ENCODE measurements around the gene PRDX5. TPM values are rescaled to one million over a fixed set of nuclear protein-coding genes. Genes with fewer than 3 reads are reported as not detected.

The PRDX5 gene
- total and polyA plus RNA-seq, 2 donors (not counting 1 experiment from before 2014, with no cell fraction given), result 50.4 to 95.5 TPM

DNA sequence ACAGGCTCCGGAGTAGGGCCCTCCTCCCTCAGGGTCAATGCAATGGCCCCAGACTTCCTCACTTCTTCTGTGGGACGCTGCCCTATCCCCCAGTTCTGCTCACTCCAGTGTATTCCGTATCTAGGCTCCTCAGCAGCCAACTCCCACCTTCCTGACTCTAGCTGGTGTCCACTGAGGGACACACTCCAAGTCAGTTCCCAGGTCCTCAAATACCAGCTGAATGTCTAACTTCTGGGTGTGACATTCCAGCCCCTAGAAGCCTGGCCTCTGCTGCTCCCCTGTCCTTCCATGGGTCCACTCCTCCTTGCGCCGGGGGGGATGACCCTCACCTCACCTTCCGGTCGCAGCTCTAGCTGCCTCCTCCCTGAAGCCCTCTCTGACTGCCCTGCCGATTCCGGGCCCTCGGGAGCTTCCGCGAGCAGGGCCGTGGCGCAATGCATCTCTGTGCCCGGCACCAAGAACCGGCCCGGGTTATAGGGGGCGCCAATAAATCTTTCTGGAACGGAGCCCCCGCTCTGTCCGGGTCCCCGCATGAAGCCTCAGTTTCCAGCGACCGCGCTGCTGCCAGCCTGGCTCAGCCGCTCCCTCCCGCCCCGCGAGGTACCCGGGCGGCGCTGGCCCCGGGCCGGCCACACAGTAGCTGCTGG lies 48.9 kb upstream of the PRDX5 start:
- Mint-ChIP-seq H3K4me1 (peaks cover 19% of the 10 kb centered on the region), H3K27me3 (no peaks in the 10 kb centered on the region), H3K27ac (peak overlapping the region; percentile 99), H3K9me3 (ENCODE audit: insufficient read depth) (no peaks in the 10 kb centered on the region), H3K4me3 (peak overlapping the region; percentile 100)
- Histone ChIP-seq H3K79me2 (ENCODE audit: control insufficient read depth, insufficient read depth, low read length) (no peaks in the 10 kb centered on the region), H3K36me3 (replicated peaks in 1 of 2; ENCODE audit: control extremely low read depth in 1 of 2, control insufficient read depth in 1 of 2, extremely low read depth in 1 of 2, insufficient read depth in 2 of 2, low read length in 1 of 2) (no peaks in the 10 kb centered on the region), H3K4me2 (replicated peaks; ENCODE audit: low read depth, low read length, poor library complexity, severe bottlenecking) (peak overlapping the region; percentile 92), H3K27ac (ENCODE audit: low read length in 2 of 2) (peak overlapping the region; percentile 89 to 91), H2AFZ (ENCODE audit: insufficient read depth, low read depth, low read length, poor library complexity, severe bottlenecking) (peak overlapping the region; percentile 75), H3K4me1 (ENCODE audit: control insufficient read depth in 2 of 2, insufficient read depth in 2 of 2, low read length in 2 of 2) (peaks cover 14 to 29% of the 10 kb centered on the region in 2 donors), H3K9ac (ENCODE audit: low read length) (peak overlapping the region; percentile 76), H3K9me3 (ENCODE audit: control extremely low read depth in 1 of 3, control insufficient read depth in 2 of 3, insufficient read depth in 1 of 3, low read length in 2 of 3) (peaks cover 0 to 3% (median 0%) of the 10 kb centered on the region in 3 donors), H3K4me3 (ENCODE audit: control extremely low read depth in 1 of 5, extremely low read depth in 1 of 5, insufficient read depth in 1 of 5, low read depth in 2 of 5, low read length in 4 of 5) (peak overlapping the region; percentile 40 to 96 (median 83)), H3K27me3 (replicated peaks in 1 of 4; ENCODE audit: control extremely low read depth in 1 of 4, control insufficient read depth in 3 of 4, insufficient read depth in 4 of 4, low read length in 3 of 4) (no peaks in the 10 kb centered on the region), H4K20me1 (ENCODE audit: control insufficient read depth, insufficient read depth, low read length, poor library complexity, severe bottlenecking) (no peaks in the 10 kb centered on the region)
- no peak for DNase-seq
- POLR2A ChIA-PET, result interaction anchor here (0.6 to 4.6 kb wide), 13 partner anchors 15 to 1624 kb away, joined by 3 to 67 read pairs (median 7); partner anchors contain the start of genes BAD, CCDC88B, FERMT3 and GPR137
- CTCF ChIA-PET, result interaction anchor here (0.8 to 5.7 kb wide), 7 partner anchors 12 to 64 kb away, joined by 3 to 73 read pairs (median 11); partner anchors contain the start of genes CATSPERZ, ESRRA, FERMT3 and PLCB3
- under 1% methylated on average over 34 of the region's 34 CpGs for WGBS (ENCODE audit: insufficient coverage)
- ATAC-seq (ENCODE audit: low read depth), result peak; percentile 0
- TF ChIP-seq, protein P1, sequence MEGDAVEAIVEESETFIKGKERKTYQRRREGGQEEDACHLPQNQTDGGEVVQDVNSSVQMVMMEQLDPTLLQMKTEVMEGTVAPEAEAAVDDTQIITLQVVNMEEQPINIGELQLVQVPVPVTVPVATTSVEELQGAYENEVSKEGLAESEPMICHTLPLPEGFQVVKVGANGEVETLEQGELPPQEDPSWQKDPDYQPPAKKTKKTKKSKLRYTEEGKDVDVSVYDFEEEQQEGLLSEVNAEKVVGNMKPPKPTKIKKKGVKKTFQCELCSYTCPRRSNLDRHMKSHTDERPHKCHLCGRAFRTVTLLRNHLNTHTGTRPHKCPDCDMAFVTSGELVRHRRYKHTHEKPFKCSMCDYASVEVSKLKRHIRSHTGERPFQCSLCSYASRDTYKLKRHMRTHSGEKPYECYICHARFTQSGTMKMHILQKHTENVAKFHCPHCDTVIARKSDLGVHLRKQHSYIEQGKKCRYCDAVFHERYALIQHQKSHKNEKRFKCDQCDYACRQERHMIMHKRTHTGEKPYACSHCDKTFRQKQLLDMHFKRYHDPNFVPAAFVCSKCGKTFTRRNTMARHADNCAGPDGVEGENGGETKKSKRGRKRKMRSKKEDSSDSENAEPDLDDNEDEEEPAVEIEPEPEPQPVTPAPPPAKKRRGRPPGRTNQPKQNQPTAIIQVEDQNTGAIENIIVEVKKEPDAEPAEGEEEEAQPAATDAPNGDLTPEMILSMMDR (IDR thresholded peaks at IDR 0.05), result no peak
- no peak for TF ChIP-seq EZH2 (IDR thresholded peaks at IDR 0.05; ENCODE audit: borderline replicate concordance, insufficient read depth, low read depth, low read length, poor library complexity, severe bottlenecking)
- intact Hi-C loops (cut with micrococcal nuclease), result loop anchor here (1.0 kb wide), 6 partner anchors 18 to 84 kb away; partner anchors contain the start of genes FKBP2, NUDT22, PLCB3 and TRPT1

All from B cell (primary cell).